Nucleus accumbens (tissue), 56 donors: ENCODE data around the gene AURKB.
A peak's percentile ranks its signal among the peaks of the same experiment; 100 is the strongest.
"Not testable (repeated sequence)": the region's sequence is repeated elsewhere in the genome, so short reads cannot be mapped to it uniquely, and the experiment has no call there.

ENCODE experiments used
- DNase-seq, 56 donors: peaks; one replicate each; lab custom pipeline; 2025; lab: John Stamatoyannopoulos, UW

The AURKB gene

DNA sequence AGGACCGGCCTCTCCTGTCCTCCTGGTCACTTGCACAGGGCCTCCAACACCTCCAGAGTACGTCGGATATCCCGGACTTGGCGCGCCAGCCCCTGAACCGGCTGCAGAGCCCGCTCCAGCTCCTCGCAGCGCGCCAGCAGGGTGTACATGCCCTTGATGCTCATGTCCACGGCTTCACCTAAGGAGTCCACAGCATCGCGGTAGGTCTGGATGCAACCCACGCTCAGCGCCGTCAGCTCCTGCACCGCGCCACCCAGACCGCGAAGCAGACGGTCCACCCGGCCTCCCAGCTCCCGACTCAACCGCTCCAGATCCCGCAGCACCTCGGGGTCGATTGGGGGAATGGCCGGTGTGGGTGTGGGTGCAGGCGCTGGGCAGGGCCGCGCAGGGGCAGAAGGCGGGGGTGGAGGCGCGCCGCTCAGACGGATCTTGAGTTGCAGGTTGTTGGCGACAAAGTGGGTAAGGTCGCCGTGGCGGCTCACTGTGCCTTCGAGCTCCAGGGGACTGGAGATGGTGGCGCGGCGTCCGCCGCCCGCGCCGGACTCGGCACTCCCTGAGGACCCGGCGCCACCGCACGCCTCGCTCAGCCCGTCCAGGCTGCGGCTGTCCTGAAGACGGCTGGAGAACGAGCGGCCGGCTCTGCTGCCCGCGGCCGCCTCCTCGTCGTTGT lies 21.2 kb downstream of the AURKB start:
- peak in 10 of 56 donors; percentile 6 to 43 (median 22) for DNase-seq

DNA sequence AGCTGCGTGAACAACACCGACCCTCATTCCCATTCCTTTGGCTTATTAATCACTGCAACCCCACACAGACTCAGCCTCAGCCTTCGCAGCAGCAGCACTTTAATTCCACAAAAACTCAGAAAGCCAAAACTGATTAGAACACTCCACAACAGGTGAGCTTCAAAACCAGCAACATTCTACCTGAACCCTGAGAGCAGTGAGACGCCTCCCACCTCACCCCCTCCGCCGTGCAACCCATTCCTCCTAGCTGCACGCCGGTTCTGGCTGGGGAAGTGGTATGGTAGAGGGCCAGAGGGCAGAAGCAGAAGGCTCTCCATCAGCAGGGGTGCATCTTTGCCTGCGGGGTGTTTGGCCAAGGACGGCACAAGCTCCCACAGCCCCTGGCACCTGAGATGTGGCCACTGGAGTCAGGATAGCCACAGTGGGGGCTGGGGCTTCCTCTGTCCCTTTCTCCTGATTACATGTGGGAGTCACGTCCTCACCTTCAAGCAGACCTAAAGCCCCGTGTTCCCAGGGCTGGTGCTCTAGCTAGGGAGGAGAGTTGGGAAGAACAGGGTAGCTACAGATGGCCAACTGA lies 22.0 kb downstream of the AURKB start:
- DNase-seq = peak in 6 of 56 donors; percentile 14 to 37 (median 26)

DNA sequence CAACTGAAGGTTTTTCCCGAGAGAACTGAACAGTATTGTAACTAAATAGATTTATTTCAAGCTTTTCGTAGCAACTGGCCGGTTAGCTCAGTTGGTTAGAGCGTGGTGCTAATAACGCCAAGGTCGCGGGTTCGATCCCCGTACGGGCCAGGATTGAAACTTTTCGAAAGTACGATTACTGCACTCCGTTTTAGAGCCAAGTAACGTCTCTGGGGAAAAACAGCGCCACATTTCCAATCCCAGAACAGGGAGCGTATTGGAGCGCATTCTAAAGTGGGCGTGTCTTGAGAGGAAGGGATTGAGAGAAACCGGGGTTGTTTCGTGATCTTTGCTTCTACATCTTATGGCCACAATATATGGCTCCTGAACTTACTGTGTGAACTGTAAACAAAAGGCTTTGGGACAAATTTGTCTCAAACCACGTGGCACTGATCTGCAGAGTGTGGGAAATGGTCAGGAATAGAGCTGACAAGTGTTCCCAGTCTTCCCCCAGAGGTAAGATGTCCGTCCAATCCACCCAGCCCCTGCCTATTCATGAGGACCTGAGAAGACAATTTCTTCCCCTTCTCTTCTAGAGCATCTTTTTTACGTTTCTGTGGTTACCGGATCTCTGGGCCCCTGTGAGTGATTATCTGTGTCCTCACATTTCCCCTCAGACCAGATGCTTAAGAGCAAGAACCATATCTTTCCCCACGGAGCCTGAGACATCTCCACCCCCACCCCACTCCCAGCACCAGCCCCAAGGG lies 22.7 kb downstream of the AURKB start:
- DNase-seq = peak in 54 of 56 donors; percentile 13 to 93 (median 79)

DNA sequence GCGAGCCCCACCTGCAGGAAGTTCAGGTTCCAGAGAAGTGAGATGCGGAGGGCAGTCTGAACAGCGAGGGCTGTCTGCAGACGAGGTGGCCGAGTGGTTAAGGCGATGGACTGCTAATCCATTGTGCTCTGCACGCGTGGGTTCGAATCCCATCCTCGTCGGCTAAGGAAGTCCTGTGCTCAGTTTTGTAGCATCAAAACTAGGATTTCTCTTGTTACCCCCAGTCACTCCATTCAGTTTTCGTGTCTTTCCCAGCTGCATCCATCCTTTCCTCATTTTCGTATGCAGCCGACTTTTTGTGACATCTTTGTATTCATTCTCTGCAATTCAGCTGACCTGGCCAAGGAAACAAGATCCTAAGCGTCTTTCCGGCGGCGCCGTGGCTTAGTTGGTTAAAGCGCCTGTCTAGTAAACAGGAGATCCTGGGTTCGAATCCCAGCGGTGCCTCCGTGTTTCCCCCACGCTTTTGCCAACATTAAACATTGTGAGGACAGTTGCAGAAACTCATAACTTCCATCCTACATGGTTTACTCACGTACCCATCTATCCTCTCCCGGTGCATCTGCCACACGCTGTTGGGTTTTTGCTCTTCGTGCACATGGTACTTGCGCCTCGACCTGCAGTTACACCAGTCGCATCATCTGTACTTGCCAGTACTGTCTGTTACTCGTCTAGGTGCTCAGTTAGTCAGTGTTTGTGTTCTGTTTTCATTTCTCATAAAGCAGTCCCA lies 23.4 kb downstream of the AURKB start:
- DNase-seq = peak; percentile 35 to 95 (median 88)

DNA sequence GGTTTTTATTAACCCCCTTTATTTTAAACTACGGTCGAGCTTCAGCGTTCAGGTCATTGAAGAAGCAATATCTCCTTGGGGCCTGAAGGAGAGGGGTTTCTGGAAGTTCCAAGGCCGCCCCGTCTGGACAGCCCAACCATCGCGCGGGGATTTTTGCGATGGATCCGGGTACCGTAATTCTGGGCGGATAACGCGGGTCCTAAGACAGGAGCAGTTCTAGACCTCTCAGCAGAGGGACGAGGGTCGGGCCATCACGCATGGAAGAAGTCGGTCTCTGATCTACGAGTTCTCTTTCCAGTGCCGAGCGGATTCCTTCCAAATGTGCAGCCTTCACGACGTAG lies 24.0 kb downstream of the AURKB start:
- DNase-seq = no peak

DNA sequence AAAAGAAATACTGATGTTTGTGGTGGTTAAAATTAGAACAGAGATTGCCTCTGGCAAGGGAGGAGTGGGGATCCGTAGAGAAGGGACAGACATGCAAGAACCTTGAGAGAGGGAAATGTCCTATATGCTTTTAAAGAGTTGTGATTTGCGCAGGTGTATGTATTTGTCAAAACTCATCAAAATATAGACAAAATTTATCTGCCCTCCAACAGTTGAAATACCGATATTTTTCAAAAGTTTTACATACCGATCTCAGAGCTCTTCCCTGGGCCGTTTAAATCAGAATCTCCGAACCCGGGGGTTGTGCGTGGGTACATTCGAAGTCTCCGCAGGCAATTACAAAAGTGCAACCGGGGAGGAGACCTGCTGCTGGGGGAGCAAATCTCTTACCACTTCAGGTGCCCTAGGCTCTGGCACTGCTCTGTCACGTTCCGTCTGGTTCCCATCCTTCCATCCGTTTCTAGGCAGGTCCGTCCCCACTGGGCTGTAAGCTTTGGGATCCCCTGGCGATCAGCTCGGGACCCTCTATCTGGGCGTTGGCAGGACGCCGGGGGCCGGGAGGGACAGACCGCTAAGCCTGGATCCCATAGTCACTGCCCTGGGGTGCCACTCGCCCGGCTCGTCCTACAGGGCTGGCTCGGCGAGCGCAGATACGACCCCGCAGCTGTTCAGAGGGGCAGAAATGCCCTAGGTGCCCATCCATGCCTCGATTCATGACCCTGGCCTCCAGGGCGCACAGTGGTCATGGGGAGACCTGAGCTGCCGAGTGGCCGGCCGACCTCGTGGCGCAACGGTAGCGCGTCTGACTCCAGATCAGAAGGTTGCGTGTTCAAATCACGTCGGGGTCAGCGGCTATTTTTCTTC lies 24.6 kb downstream of the AURKB start:
- peak in 54 of 56 donors; percentile 52 to 93 (median 78) for DNase-seq

DNA sequence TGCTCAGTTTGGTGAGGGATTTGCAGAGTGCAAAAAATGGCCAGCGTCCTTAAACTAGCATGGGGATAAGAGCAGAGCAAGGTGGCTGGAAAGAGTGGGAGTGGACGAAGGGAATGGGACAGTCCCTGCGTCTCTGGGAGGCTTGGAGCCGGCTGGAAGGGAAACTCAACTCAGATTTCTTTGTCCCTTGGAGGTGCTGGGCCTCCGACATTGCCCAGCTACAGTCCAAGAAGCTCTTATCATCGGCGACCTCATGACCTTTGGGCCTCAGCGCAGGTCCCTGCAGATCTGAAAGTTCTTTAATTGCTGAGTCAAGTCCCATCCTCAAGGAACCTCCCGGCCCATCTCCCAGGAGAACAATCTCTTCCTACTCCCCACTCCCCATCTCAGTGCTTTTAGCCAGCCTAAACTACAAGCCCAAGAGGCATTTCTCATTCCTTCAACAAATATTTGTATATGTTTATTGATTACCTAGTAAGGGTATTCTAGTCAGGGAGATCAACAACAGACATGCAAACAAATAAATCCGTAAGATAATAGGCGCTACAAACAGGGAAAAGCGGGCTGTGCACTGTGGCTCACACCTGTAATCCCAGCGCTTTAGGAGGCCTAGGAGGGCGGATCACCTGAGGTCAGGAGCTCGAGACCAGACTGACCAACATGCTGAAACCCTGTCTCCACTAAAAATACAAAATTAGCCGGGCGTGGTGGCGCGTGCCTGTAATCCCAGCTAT lies 33.2 kb downstream of the AURKB start:
- DNase-seq = no peak

DNA sequence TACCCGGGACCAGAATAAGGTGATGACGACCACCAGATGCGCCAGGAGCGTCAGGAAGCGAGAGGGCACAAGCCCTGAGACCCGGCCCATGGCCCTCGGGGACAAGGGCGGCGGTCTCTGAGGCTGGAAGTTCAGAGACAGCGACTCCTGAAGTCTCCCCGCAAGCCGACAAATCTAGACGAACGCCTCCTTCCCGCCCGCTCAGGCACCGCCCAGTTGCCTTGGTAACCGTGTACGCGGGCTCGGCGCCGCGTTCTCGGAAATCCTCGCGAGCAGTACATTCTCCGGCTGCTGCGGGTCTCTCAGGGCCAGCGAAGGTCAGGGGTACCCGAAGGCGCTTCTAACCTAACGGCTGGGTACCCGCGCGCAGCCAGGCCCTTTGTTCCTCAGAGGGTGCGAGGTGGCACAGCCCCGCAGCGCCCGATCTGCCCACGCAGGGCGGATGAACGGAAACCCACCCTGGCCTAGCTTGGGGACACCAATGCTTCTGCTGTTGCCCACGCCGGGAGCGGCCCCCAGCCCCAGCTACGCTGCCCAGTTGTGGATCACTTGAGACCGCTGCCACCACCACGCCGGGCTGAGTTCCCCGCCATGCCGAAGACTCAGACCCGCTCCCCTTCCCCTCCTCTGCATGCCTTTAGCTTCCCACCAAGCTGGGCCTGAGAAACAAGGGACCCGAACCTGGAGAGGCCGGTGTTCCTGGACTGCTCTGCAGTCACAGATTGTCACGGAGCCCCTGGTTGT lies 34.0 kb downstream of the AURKB start, which contains the start of gene TMEM107:
TMEM107 (minus strand) TSS at position 184 of the 744 bp plus-strand sequence; CDS start at position 90, 94 bp downstream.
- peak in 53 of 56 donors; percentile 22 to 91 (median 69) for DNase-seq

DNA sequence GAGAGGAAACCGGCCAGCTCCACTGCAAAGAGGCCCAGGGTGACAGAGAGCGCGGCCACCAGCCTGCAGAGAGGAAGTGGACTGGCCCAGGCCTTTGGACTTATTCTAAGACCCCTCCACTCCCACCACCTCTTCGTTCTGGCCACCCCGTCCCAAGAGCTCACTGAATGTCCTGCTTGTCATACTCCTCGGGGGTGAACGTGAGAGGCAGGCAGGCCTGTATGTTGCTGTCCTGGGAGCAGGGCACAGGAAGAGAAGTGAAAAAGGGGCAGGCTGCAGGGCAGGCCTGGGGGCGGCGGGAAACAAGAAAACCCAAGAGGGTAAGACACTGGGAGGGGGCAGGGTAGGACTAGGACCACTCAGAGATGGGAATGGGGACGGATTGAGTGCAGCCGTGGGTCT lies 34.6 kb downstream of the AURKB start:
- DNase-seq = peak in 6 of 56 donors; percentile 46 to 59 (median 58)

DNA sequence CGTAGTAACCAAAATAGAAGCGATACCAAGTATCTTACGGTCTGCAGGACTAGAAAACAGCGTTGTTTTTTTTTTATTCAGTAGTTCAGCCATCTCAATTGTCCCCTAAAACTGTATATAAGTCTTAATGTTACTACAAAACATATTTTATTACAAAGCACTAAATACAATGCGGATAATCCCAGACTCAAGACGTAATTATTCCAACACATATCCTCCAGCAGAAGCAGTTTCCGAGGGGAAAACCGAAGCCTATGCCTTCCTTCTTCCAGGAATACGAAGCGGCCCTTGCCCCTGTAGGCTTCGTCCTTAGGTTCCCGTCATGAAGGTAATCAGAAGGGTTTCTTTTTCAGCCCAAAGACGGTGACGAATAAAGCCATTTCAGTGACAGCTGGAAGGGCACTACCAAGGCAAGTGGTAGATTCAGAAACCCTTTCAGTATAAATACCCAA lies 36.5 kb downstream of the AURKB start:
- DNase-seq = peak in 2 of 56 donors; percentile 3 to 39

DNA sequence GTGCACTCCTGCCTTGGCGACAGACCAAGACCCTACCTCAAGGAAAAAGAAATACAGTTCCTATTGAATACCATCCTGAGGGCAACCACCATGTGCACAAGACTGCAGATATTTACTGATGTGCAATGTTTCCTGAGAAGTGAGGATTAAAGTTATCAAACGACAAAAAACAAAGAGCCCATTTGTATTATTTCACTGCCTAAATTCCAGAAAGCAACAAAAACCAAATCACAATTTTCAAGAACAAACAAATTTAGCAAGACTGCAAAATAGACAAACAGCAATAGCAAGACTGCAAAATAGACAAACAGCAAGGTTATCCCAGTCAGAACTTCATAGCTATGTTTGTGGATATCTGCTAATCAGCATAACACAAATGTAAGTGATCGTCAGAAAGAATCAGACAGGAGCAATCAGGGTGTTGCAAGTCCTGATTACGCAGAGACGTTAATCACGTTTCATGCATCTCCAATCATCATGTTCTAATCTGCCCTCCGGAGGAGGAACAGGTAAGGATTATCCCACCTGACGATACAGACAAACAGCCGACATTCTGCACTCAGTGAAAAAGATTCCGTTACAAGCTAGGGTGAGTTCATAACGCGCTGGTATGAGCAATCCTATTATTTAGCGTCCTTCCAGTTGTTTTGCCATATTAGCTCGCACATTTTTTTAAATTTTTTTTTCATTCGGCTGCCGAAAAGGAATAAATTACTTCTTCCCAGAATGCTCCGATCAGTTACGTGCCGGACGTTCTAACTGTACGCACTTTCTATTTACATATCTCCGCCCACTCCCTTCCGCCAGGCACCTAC lies 37.1 kb downstream of the AURKB start:
- DNase-seq = peak in 55 of 56 donors; percentile 27 to 95 (median 78)

DNA sequence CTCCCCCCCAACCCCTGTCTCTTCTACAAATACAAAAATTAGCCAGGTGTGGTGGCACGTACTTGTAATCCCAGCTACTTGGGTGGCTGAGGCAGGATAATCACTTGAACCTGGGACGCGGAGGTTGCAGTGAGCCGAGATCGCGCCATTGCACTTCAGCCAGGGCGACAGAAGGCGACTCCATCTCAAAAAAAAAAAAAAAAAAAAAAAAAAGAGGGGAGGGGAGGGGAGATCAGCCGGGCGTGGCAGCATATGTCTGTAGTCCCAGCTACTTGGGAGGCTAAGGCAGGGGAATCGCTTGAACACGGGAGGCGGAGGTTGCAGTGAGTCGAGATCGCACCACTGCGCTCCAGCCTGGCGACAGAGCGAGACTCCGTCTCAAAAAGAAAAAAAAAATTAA lies 40.2 kb downstream of the AURKB start:
- not testable (repeated sequence) for DNase-seq

DNA sequence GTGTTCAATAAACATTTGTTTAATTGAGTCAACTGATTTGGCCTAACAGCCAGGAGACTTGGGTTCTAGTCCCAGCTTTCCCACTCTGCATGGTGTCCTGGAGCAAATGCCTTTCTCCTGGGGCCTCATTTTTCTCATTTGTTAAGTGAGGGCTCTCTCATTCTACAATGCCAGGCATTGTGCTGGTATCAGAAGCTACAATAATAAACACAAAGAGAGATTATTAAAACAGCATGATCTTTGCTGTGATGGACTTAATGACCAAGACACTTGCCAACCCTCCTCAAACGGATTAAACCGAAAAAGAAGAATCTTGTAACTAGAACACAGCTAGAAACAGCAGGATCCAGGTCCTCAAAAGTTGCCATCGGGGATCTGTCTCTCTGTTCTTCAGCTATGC lies 42.8 kb downstream of the AURKB start:
- DNase-seq = no peak

DNA sequence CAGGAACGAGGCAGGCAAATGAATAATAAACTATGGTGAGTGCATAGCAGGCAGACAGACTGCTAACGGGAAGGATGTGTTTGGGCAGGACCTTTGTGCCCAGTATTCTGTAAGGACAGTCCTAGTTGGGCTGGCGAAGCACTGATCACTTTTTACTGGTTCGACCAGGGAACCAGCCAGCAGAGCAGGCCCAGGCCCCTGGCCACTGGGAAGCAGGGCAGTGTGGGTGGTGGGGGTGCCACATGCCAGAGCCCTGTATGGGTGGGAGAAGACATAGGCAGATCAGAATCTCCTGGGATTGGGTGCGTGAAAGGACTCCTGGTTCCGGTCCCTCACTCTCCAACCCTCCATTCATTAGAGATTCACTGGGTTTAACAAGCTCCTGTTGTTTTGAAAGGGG lies 43.6 kb downstream of the AURKB start:
- DNase-seq = no peak

DNA sequence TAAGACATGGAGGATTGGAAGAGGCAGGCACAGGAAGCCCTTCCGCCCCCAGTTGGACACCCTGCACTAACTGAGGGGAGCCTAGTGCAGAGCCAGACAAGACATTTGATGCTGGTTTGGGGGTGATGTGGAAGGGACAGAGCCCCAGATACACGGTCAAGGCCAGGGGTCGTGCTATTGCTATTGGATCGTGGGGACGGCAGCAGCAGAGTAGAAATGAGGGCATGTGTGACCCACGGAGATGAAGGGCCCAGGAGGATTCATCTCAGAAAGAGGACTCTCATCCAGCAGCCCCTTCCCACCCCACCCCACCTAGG lies 45.6 kb downstream of the AURKB start:
- DNase-seq = no peak

DNA sequence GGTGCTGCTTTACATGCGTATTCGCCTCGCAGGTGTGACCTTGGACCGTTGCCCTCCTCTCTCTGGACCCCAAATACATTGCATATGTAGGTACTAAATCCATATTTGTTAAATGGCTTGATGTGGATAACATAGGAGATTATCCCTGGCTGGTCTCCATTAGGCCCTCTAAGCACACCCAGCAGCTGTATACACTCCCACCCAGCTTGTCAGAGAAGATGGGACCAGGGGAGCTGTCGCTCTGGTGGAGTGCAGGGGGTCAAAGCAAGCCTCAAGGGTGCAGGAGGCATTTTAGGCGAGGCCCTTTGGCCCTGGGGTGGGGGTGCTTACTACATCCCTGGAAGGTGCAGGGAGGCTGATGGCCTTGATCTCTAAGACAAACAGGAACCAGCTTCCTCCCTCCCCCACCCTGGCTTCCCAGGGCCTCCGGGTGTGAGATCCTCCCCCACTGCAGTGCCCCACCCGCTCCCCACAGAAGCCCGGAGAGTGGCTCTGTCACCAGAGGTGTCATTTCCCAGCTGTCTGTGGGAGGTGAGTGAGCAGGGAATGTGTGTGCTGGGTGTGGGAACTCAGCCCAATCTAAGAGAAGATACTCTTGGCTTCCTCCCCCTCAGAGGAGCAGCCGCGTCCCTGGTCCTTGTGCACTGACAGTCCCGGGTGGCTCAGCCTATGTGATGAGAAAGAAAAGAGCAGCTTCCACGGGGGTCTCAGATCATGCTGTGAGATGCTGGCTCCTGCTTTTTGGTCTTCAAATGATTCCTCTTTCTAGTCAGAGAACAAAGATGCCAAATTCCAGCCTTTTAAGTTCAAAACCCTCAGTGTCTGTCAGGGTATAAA lies 46.2 kb downstream of the AURKB start:
- DNase-seq = peak in 49 of 56 donors; percentile 6 to 87 (median 55)
